HepG2 (cell line): ENCODE data around the gene TLE1. TPM values are rescaled to one million over a fixed set of nuclear protein-coding genes. Genes with fewer than 3 reads are reported as not detected.

Experiments used
- ELF1 ChIP-seq: sonication (generic); formaldehyde crosslinking; IDR thresholded peaks from 2 replicates; pipeline ENCODE4 v1.4.0; 2020; ENCODE audit warnings: missing genetic modification reagents
- NR2F2 ChIP-seq: IDR thresholded peaks from 2 replicates; pipeline ENCODE4 v1.6.1; 2012; ENCODE audit warnings: low read depth, inconsistent platforms, borderline replicate concordance
- PAWR ChIP-seq: sonication (generic); formaldehyde crosslinking; IDR thresholded peaks from 2 replicates; pipeline ENCODE4 v1.4.0; 2020; ENCODE audit warnings: missing genetic modification reagents, mild to moderate bottlenecking, borderline replicate concordance
- SP1 ChIP-seq, 2 experiments: fragments of 450-650 bp in 1 of 2; sonication (generic) in 1 of 2; formaldehyde crosslinking in 1 of 2; IDR thresholded peaks; 2 replicates each; pipeline versions ENCODE4 v1.4.0 to v1.6.1; 2016 to 2020; ENCODE audit warnings: missing genetic modification reagents in 1 of 2
- TEAD3 ChIP-seq: optimal IDR thresholded peaks from 2 replicates; pipeline ENCODE3; 2016; ENCODE audit warnings: borderline replicate concordance
- ZNF333 ChIP-seq: sonication (generic); formaldehyde crosslinking; IDR thresholded peaks from 2 replicates; pipeline ENCODE4 v1.4.0; 2020; ENCODE audit warnings: mild to moderate bottlenecking, missing genetic modification reagents, borderline replicate concordance
- ZNF792 ChIP-seq: IDR thresholded peaks from 2 replicates; pipeline ENCODE4 v1.6.1; 2016
- polyA plus RNA-seq, 8 experiments: library from polyadenylated mRNA; depleted of rRNA in 3 of 8; stranded (reverse) in 7 of 8; unstranded in 1 of 8; fragments of >200 nt; fragmentation: Illumina TruSeq in 4 of 8; extraction: Trizol in 4 of 8; gene quantifications; 2 replicates each; pipeline versions ENCODE4 v1.2.1 to v1.2.3, GENCODE V29; 2011 to 2016; ENCODE audit warnings: low read depth in 4 of 8, missing spikeins in 1 of 8, mixed read lengths in 1 of 8; ENCODE audit not compliant: insufficient read depth in 1 of 8
- total RNA-seq, 5 experiments: library from RNA; depleted of rRNA; stranded (reverse); fragments of >200 nt; fragmentation: Illumina TruSeq; extraction: Trizol; gene quantifications; 2 replicates each; pipeline ENCODE4 v1.2.3, GENCODE V29; 2016; ENCODE audit warnings: low read depth in 1 of 5
- TF ChIP-seq, protein P1 (sequence below): sonication (generic); formaldehyde crosslinking; conservative IDR thresholded peaks from 2 replicates; pipeline ENCODE4 v1.4.0; 2020; ENCODE audit warnings: mild to moderate bottlenecking, missing genetic modification reagents, moderate library complexity
- TF ChIP-seq, protein P2 (sequence below): sonication (generic); formaldehyde crosslinking; IDR thresholded peaks from 2 replicates; pipeline ENCODE4 v1.4.0; 2020; ENCODE audit warnings: mild to moderate bottlenecking, missing genetic modification reagents
- TF ChIP-seq, protein P3 (sequence below): sonication (generic); formaldehyde crosslinking; IDR thresholded peaks from 2 replicates; pipeline ENCODE4 v1.4.0; 2020; ENCODE audit warnings: missing genetic modification reagents, mild to moderate bottlenecking, borderline replicate concordance
- TF ChIP-seq, protein P4 (sequence below): sonication (generic); formaldehyde crosslinking; IDR thresholded peaks from 2 replicates; pipeline ENCODE4 v1.4.0; 2020; ENCODE audit warnings: missing genetic modification reagents
- TF ChIP-seq, protein P5 (sequence below): IDR thresholded peaks from 2 replicates; pipeline ENCODE4 v1.6.1; 2018; ENCODE audit warnings: missing genetic modification reagents, mild to moderate bottlenecking, missing compliant biosample characterization

TLE1 gene
- total and polyA plus RNA-seq, 2 of the 13 experiments (the other 11 are each of a cell fraction or from before 2014, with no cell fraction given): 35.9 to 109 TPM

DNA sequence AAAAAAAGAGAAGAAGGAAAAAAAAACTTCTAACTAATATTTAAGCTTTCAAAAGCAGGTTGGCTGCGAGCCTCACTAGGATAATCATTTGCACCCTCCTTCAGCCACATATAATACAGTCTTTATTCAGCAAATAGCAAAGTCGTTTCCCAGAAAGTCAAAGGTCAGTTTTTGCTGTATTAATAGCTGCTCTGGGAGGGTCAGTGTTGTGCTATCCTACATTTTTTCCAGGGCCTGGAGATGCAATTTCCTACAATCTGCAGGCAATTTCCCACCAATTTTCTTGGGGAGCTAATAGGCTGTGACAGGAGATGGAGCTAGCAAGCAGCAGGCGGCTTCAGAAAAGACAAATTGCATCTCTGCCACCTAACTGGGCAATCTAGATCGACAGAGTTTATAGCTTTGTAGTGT, 136.8 kb downstream of the TLE1 start (continued):
- TF ChIP-seq, protein P1, sequence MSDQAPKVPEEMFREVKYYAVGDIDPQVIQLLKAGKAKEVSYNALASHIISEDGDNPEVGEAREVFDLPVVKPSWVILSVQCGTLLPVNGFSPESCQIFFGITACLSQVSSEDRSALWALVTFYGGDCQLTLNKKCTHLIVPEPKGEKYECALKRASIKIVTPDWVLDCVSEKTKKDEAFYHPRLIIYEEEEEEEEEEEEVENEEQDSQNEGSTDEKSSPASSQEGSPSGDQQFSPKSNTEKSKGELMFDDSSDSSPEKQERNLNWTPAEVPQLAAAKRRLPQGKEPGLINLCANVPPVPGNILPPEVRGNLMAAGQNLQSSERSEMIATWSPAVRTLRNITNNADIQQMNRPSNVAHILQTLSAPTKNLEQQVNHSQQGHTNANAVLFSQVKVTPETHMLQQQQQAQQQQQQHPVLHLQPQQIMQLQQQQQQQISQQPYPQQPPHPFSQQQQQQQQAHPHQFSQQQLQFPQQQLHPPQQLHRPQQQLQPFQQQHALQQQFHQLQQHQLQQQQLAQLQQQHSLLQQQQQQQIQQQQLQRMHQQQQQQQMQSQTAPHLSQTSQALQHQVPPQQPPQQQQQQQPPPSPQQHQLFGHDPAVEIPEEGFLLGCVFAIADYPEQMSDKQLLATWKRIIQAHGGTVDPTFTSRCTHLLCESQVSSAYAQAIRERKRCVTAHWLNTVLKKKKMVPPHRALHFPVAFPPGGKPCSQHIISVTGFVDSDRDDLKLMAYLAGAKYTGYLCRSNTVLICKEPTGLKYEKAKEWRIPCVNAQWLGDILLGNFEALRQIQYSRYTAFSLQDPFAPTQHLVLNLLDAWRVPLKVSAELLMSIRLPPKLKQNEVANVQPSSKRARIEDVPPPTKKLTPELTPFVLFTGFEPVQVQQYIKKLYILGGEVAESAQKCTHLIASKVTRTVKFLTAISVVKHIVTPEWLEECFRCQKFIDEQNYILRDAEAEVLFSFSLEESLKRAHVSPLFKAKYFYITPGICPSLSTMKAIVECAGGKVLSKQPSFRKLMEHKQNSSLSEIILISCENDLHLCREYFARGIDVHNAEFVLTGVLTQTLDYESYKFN (CRISPR knock-in tag): peak; percentile 52
- 0 out of 2 replicates have a peak, but pooled peaks have one; percentile 20 for TF ChIP-seq NR2F2
- TF ChIP-seq, protein P2, sequence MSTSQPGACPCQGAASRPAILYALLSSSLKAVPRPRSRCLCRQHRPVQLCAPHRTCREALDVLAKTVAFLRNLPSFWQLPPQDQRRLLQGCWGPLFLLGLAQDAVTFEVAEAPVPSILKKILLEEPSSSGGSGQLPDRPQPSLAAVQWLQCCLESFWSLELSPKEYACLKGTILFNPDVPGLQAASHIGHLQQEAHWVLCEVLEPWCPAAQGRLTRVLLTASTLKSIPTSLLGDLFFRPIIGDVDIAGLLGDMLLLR (CRISPR knock-in tag): no peak
- TF ChIP-seq, protein P3, sequence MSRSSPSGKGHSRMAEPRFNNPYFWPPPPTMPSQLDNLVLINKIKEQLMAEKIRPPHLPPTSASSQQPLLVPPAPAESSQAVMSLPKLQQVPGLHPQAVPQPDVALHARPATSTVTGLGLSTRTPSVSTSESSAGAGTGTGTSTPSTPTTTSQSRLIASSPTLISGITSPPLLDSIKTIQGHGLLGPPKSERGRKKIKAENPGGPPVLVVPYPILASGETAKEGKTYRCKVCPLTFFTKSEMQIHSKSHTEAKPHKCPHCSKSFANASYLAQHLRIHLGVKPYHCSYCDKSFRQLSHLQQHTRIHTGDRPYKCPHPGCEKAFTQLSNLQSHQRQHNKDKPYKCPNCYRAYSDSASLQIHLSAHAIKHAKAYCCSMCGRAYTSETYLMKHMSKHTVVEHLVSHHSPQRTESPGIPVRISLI (CRISPR knock-in tag): peak; percentile 68; the same call in 1 of the 2 replicates
- TF ChIP-seq, protein P4, sequence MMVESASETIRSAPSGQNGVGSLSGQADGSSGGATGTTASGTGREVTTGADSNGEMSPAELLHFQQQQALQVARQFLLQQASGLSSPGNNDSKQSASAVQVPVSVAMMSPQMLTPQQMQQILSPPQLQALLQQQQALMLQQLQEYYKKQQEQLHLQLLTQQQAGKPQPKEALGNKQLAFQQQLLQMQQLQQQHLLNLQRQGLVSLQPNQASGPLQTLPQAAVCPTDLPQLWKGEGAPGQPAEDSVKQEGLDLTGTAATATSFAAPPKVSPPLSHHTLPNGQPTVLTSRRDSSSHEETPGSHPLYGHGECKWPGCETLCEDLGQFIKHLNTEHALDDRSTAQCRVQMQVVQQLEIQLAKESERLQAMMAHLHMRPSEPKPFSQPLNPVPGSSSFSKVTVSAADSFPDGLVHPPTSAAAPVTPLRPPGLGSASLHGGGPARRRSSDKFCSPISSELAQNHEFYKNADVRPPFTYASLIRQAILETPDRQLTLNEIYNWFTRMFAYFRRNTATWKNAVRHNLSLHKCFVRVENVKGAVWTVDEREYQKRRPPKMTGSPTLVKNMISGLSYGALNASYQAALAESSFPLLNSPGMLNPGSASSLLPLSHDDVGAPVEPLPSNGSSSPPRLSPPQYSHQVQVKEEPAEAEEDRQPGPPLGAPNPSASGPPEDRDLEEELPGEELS: peak; percentile 43; the same call in 1 of the 2 replicates
- no peak for TF ChIP-seq SP1 (IDR thresholded peaks at IDR 0.05)
- TF ChIP-seq SP1 (CRISPR knock-in tag; IDR thresholded peaks at IDR 0.05): no peak
- TF ChIP-seq, protein P5, sequence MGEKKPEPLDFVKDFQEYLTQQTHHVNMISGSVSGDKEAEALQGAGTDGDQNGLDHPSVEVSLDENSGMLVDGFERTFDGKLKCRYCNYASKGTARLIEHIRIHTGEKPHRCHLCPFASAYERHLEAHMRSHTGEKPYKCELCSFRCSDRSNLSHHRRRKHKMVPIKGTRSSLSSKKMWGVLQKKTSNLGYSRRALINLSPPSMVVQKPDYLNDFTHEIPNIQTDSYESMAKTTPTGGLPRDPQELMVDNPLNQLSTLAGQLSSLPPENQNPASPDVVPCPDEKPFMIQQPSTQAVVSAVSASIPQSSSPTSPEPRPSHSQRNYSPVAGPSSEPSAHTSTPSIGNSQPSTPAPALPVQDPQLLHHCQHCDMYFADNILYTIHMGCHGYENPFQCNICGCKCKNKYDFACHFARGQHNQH (CRISPR knock-in tag): no peak
- TF ChIP-seq PAWR (CRISPR knock-in tag): no peak
- no peak for TF ChIP-seq ZNF792
- TF ChIP-seq ELF1 (CRISPR knock-in tag): no peak
- peak; percentile 22 for TF ChIP-seq TEAD3 (CRISPR knock-in tag)
- no peak for TF ChIP-seq ZNF333
- TF ChIP-seq, all 625 proteins: peak for 19
